COR-L47 (cell line): ENCODE results near the gene TLX2.
"Not testable (repeated sequence)": the region's sequence is repeated elsewhere in the genome, so short reads cannot be mapped to it uniquely, and the experiment has no call there.

Experiments
- DNase-seq: peaks from one replicate; lab custom pipeline; 2025; lab: John Stamatoyannopoulos, UW

Gene TLX2

DNA sequence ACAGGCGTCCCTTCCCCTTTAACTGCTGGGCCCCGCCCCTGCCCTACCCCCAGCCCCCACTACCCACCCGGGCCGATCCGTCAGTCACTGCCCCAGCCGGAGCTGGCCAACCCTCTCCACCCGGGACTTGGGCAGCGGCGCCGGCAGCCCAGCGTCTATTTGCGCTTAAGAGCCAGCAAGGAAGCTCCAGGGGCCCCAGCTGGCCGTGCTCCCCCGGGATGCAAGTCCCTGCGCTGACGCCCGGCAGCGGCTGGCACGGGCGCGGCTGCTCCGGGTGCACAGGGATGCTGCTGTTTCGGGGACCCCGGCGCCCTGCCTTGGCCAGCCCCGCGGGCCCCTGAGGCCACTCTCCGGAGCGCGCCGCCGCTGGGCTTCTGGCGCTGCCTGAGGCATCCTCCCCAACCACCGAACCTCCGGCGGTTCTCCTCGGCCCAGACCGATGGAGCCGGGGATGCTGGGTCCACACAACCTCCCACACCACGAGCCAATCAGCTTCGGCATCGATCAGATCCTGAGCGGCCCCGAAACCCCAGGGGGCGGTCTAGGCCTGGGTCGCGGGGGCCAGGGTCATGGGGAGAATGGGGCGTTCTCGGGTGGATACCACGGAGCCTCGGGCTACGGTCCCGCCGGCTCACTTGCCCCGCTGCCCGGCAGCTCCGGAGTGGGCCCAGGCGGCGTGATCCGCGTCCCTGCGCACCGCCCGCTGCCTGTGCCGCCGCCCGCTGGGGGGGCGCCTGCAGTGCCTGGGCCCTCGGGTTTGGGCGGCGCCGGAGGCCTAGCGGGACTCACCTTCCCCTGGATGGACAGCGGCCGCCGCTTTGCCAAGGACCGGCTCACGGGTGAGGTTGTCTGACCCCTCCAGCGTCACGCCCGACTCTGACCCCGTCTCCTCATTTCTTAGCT lies at the start of gene TLX2:
Gene TLX2, plus strand, starts transcription at position 83 of the 903 bp plus-strand sequence. Its CDS starts 357 bp downstream, at position 440.
- DNase-seq: no peak

DNA sequence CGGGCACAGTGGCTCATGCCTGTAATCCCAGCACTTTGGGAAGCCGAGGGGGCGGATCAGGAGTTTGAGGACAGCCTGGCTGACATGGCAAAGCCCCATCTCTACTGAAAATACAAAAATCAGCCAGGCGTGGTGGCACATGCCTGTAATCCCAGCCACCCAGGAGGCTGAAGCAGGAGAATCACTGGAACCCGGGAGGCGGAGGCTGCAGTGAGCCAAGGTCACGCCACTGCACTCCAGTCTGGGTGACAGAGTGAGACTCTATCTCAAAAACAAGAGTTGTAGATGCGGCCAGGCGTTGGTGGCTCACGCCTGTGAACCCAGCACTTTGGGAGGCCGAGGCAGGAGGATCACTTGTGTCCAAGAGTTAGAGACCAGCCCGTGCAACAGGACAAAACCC lies 43.5 kb upstream of the TLX2 start:
- DNase-seq: not testable (repeated sequence)

DNA sequence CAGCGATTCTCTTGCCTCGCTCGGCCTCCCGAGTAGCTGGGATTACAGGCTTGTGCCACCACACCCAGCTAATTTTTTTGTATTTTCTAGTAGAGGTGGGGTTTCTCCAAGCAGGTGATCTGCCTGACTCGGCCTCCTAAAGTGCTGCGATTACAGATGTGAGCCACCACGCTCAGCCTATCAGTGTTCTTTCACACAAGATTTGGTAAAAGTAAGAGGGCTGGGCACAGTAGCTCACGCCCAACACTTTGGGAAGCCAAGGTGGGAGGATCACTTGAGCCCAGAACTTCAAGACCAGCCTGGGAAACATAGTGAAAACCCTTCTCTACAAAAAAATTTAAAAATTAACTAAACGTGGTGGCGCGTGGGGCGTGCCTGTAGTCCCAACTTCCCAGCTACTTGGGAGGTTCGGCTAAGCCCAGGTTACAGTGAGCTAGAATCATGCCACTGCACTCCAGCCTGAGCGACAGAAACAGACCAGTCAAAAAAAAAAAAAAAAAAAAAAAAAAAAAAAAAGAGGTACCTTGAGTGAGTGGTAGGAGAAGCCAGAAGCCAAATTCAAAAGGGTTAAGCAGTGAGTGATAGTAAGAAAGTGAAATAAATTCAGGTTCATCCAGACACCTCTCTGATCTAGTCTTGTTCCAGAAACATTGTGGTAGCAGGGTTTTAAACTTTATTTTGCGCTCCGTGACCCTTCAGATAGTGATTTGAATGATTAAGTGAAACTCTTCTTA lies 42.8 kb upstream of the TLX2 start:
- no peak for DNase-seq

DNA sequence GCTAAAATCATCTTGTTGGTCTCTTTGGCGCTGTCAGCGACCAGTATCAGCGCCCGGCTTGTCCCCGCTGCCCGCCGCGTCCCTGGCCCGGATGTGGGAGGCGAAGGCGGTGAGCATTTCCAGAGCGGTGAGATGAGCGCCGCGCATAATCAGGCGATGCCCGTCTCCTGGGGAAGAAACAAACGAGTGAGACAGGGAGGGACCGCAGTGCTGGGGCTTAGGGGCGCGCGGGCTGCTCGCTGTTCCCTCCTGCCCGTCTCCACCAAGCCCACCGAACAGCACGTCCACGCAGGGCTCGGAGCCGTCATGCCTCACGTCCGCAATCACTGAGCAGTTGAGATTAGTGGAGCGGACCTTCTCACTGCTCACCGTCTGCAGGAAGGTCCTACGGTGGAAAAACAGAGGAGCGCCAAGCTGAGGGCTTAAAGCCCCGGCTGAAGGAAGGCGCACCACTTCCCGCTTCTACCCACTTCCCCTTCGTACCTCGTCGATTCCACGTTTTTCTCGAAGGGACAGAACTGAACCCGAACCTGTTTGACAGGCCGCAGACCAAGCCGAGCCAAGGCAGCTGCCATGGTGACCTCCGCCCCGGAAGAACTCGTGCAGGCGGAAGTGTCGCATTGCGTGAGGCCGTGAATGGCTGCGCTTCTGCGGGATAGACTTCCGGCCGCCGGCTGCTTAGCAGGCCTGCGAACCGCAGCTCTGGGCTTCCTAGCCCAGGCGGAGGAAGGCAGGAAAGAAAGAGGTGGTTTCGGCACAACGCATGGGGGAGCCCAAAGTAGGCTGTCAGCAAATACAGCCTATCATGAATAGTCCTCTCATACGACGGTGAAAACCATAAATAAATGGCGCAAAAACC lies 41.9 kb upstream of the TLX2 start, which contains the start of gene MRPL53:
Gene MRPL53, minus strand, starts transcription at position 595 of the 859 bp plus-strand sequence. Its CDS starts 20 bp downstream, at position 575.
- DNase-seq: peak; percentile 92

DNA sequence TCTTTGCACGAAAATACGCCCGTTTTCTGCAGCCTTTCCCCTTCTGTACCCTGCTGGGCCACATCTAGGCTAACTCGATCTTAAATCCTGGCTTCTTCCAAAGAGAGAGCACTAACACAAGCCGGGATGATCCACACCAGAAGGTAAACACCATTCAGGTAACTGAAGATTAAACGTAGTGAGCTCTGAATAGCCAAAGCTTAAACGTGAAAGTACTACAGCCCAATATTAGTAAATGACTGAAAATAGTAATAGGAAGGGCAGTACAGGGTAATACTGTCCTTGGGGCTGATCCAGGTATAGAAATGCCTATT lies 41.3 kb upstream of the TLX2 start:
- no peak for DNase-seq

DNA sequence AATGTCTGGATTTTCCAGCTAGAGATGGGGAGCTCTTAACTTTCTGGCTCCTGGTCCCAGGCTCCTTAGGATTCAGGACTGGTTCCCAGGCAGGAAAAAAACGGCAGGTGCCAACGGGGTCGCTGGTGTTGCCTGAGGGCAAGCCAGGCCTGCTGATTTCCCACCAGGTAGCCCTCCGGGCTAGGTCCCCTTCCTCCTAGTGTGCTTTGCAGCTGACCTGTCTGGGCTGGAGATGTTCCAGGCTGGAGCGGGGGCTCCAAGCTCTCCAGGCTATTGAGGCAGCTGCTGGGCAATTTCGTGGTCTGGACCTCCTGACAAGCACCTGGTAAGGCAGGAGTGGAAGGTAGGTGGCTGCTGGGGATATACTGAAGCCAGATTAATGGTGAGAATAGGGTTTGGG lies 39.8 kb upstream of the TLX2 start:
- no peak for DNase-seq

DNA sequence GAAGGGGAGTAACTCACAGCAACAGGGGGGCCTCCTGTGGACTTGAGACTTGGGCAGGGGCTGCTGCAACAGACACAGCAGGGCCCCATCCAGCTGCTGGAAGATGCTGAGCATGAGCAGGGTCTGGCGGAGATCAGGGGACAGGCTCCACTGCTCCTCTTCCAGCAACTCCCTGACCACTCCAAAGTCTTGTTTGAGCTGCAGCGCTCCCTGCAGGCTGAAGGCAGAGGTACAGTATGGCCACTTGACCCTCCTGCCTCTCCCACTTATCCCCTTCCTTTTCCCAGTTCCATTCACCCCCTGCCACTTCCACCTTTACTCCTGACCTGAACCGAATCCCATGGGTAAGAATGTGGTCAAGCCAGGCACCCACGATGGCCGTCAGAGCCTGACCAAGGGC lies 39.4 kb upstream of the TLX2 start:
- no peak for DNase-seq

DNA sequence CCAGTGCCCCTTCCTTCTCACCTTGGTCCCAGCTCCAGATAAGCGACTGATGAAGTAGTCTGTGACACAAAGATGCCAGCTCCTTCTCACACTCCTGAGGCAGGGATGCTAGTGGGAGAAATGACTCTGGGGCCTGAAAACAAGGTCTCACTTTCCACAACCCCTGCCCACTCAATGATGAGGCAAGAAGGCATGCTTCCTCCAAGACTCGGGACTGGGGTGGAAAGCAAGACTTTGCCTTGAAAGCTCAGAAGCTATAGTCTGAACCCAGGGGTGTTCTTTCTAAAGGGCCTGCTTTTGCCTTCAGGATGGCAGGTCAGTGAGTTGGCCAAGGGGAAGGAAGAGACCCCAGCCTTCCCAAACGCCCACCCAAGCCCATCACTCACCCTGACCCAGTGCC lies 32.8 kb upstream of the TLX2 start:
- DNase-seq: no peak

DNA sequence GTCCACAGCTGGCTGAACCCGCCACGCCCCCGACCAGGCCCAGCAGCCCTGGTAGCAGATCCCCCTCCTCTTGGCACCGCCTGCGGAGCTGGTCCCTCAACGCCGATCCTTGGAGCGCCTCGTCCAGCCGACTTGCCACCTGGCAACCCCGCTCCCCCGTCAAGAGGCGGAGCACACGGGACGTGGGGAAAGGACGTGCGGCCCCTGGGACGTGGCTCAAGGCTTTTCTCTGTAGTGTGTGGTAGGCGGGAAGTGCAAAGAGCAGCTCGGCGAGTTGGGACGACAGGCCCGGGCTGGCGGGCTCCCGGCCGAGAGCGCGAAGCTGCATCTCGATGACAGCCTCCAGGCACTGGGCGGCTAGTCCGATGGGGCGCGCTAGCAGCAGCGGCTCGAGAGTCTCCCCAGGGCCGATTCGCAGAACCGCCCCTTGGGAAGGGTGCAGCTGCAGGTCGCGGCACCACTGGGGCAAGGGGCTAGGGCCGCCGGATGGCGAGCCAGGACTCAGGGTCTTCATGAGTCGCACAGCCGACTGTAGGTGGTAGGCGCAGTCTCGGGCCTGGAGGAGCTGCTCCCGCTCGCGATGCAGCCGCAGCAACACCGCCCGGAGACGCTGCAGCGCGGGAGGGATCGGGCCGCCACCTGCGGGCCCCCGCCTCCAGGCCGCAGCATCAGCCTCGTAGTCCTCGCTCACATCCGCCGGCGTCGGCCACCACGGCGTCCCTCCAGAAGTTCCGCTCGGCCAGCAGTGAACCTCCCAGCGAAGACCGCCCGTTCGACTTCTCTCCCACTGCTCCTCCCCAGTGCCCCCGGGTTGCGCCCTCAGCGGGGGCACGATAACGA lies 32.1 kb upstream of the TLX2 start:
- DNase-seq: peak; percentile 59

DNA sequence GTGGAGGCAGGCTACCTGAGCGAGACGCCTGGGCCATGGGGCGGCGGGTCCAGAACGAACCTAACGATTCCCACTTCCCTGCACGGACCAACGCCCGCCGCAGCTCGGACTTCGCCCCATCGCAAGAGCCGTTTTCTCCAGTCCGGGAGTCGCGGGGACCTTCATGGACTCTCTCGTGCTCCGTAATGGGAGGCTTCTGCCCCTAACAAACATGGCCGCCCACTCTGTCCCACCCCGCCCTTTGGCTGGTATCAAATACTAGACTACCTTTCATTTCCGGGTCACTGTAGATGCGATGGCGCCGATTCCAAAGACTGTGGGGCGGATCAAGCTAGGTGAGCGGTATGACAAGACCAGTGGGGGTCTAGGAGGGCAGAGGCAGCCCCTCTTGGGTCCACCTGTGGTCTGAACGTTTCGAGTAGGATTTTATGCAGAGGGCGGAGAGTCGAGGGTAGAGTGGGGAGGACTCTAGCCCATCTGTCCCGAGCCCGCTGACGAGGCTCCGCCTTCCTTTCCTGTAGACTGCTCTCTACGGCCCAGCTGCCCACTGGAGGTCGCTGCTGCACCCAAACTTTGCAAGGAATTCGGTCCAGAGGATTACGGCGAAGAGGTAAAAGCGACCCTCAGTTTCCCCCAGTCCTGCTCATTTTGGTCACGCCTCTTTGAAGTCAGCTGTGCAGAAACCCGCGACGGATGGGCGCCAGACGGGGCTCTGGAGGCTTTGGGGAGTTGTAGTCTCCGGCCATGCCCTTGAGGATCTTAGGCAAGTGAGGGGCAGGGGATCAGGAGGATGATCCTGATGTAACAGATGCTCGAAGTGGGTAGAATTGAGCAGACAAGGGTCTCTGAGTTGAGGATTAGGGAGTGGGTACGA lies 31.2 kb upstream of the TLX2 start, which contains the start of the genes CCDC142 and TTC31:
Gene CCDC142, minus strand, starts transcription at position 198 of the 874 bp plus-strand sequence. Its CDS starts 161 bp downstream, at position 37.
Gene TTC31, plus strand, starts transcription at position 281 of the 874 bp plus-strand sequence. Its CDS starts 15 bp downstream, at position 296.
- peak; percentile 94 for DNase-seq

DNA sequence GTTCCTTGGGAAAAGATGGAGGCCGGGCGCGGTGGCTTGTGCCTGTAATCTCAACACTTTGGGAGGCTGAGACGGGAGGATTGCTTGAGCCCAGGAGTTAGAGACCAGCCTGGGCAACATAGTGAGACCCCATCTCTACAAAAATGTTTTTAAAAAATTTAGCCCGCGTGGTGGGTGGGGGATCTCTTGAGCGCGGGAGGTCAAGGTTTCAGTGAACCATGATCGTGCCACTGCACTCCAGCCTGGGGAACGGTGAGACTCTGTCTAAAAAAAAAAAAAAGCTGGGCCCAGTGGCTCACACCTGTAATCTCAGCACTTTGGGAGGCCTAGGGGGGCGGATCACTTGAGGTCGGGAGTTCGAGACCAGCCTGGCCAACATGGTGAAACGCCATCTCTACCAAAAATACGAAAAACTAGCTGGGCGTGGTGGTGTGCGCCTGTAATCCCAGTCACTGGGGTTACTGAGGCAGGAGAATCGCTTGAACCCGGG lies 30.5 kb upstream of the TLX2 start:
- not testable (repeated sequence) for DNase-seq

DNA sequence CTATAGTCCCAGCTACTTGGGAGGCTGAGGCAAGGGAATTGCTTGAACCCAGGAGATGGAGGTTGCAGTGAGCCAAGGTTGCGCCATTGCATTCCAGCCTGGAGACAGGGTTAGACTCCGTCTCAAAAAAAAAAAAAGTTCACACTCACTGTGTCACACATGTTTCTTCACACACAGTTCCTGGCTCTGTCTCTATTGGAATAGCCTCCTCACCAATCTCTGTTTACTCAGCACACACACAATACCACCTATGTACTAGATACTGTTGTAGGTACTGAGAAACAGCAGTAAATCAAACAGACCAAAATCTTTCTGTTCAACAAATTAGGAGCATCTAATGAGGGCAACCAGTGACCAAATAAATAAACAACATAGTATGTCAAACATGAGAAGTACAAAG lies 28.1 kb upstream of the TLX2 start:
- no peak for DNase-seq

DNA sequence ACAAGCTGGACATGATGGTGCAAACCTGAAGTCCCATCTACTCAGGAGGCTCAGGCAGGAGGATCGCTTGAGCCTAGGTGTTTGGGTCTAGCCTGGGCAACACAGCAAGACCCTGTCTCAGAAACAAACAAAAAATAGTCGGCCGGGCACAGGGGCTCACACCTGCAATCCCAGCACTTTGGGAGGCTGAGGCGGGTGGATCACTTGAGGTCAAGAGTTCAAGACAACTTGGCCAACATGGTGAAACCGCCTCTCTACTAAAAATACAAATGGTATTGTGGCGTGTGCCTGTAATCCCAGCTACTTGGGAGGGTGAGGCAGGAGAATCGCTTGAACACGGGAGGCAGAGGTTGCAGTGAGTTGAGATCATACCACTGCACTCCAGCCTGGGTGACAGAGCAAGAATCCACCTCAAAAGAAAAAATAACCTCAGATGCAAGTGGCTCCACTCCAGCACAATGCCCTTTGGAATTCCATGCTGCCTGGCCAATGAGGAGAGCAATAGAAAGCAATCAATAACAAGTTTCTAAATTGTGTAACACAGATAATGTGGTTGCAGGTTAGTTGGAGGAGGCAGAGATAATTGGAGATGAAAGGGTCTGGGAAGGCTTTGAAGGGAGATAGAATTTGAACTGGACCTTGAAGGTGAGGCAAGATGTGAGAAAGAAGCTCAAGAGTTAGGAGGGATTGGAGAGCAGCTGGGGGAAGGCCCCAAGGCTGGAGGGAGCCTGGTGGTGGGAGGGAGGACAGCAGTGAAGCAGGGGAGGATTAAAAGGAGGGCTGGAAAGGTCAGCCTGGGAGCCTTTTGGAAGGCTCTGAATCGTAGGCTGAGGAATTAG lies 25.4 kb upstream of the TLX2 start:
- DNase-seq: no peak

DNA sequence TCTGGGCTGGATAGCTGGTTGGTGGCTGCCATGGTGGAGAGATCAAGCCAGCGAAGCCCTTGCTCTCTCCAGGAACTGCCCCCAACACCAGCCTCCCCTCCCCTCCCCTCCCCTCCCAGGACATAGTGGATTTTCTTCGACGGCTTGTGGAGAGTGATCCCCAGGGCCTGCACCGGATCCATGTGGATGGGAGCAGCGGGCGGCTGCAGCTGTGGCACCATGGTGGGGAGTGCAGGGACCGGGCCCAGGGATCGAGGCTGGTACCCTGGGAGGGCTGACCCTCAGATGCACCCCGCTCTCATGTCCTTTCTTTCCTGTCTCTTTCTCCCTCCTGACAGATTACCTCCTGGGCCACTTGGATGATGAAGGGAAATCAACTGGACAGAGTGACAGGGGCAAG lies 24.3 kb upstream of the TLX2 start:
- no peak for DNase-seq

DNA sequence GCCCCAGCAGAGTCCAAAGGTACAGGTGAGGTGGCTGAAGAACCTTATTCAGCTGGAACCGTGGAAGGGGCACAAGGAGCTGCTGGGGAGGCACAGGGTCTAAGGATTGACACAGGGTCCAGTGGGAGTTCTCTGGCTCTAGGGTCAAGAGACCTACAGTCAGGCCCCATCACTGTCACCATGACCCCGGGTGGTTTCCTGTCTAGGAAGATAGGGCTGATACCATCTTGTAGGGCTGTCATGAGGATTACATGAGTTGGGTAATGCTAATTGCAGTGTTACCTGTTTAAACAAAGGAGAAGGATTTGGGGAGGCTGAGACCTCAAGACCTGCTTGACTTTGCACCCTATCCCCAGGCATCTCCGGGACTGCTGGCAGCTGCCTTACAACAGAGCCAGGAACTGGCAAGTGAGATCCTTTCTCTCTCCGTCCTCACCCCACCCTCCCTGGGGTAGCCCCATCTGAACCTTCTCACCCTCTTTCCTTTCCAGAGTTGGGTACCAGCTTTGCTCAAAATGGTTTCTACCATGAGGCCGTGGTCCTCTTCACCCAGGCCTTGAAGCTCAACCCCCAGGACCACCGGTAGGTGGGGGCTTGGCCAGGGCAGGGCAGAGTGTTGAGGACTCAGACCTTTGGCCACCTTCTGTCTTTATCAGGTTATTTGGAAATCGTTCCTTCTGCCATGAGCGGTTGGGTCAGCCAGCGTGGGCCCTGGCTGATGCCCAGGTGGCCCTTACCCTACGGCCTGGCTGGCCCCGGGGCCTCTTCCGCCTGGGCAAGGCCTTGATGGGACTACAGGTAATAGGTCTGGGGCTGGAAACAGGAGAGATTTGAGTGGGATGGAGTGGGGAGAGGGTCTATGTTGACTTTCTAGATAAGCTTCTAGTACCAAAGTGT lies 22.4 kb upstream of the TLX2 start:
- no peak for DNase-seq

DNA sequence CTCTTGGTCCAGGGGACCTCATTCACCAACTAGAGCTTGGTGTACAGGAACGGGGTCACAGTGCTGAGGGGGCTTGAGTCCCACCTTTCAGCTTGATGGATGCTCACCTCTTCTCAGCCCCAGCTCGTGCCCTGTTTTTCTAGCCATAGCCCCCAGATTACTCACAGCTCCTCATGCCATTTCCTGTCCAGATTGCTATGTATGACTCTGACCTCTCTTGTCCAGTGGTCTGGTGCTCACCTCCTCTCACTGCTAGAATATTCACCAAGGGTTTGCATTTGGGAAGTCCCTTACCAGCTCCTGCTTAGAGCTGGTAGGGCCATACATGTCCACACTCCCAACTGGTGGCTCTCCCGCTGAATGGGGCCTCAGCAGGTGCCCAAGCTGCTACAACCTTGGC lies 20.7 kb upstream of the TLX2 start:
- DNase-seq: no peak

DNA sequence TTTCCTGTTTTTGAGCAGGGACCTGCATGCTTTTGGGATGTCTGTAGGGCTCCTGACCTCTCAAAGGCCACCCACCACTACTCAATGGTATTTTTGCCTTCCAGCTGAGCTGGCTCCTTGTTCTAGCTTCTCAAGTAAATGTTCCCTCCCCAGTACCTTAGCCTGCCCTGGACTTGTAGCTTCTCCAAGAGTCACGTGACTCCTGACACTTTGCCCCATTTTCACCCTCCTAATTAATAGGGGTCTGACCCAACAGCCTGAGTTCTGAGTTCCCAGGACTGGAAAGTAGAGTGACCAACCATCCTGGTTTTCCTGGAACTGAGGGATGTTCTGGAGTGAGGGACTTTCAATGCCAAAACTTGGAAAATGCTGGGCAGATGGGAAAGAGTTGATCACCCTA lies 18.8 kb upstream of the TLX2 start:
- DNase-seq: no peak
